ENCODE data around the gene SHANK3.

DNA sequence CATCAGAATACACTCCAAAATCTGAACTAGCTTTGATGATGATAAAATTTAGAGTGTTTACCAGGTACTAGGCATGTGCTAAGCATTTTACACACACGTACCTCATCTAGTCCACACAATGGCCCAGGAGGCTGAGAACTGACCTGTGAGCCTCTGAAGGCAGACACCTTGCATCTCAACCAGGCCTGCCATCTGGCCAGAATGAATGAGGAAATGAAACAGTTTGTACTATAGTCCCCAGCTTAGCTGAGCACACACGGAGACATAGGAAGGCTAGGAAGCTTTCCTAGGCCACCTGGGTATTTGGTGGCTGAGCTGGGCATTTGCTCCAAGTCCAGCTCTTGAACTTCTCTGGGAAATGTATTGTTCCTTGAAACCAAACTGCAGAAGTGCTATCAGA is 6.9 kb upstream of the SHANK3 start:
- TF ChIP-seq, protein P1, sequence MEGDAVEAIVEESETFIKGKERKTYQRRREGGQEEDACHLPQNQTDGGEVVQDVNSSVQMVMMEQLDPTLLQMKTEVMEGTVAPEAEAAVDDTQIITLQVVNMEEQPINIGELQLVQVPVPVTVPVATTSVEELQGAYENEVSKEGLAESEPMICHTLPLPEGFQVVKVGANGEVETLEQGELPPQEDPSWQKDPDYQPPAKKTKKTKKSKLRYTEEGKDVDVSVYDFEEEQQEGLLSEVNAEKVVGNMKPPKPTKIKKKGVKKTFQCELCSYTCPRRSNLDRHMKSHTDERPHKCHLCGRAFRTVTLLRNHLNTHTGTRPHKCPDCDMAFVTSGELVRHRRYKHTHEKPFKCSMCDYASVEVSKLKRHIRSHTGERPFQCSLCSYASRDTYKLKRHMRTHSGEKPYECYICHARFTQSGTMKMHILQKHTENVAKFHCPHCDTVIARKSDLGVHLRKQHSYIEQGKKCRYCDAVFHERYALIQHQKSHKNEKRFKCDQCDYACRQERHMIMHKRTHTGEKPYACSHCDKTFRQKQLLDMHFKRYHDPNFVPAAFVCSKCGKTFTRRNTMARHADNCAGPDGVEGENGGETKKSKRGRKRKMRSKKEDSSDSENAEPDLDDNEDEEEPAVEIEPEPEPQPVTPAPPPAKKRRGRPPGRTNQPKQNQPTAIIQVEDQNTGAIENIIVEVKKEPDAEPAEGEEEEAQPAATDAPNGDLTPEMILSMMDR (IDR thresholded peaks at IDR 0.05): no peak
- TF ChIP-seq EP300 (IDR thresholded peaks at IDR 0.05; ENCODE audit: low read depth) (no peak), POLR2A (IDR thresholded peaks at IDR 0.05) (no peak), POLR2AphosphoS5 (IDR thresholded peaks at IDR 0.05) (no peak)

Measured in transverse colon (tissue), 4 donors.